Tibial nerve (tissue), 4 donors: ENCODE measurements around the gene UTS2R. TPM values are rescaled to one million over a fixed set of nuclear protein-coding genes. Genes with fewer than 3 reads are reported as not detected.

ENCODE experiments used
- DNase-seq, 2 donors: peaks; one replicate each; pipeline ENCODE4 v3.0.0-alpha.2; 2019; ENCODE audit warnings: low spot score in 2 of 2
- H3K27ac ChIP-seq, 4 donors: fragments of 200-600 bp; sonication (generic) in 3 of 4; one replicate each; pipeline ENCODE4 v1.5.1; 2017 to 2019; ENCODE audit warnings: mild to moderate bottlenecking in 1 of 4
- H3K27me3 ChIP-seq, 2 donors: fragments of 200-600 bp; sonication (generic) in 1 of 2; one replicate each; pipeline versions ENCODE4 v1.5.1 to v1.6.0; 2017 to 2019
- H3K36me3 ChIP-seq, 3 donors: fragments of 200-600 bp; sonication (generic); one replicate each; pipeline ENCODE4 v1.5.1; 2018 to 2019
- H3K4me1 ChIP-seq, 4 donors: fragments of 200-600 bp; sonication (generic) in 3 of 4; one replicate each; pipeline ENCODE4 v1.5.1; 2017 to 2019
- H3K4me3 ChIP-seq, 4 donors: fragments of 200-600 bp; sonication (generic) in 3 of 4; one replicate each; pipeline ENCODE4 v1.5.1; 2017 to 2019; ENCODE audit warnings: mild to moderate bottlenecking in 1 of 4, moderate library complexity in 1 of 4
- H3K9me3 ChIP-seq, 4 donors: fragments of 200-600 bp; sonication (generic) in 3 of 4; one replicate each; pipeline ENCODE4 v1.5.1; 2017 to 2019
- EP300 ChIP-seq, 2 donors: sonication (generic); formaldehyde crosslinking; IDR thresholded peaks; one replicate each; pipeline ENCODE4 v1.6.1; 2017; ENCODE audit warnings: antibody characterized with exemption in 2 of 2, mild to moderate bottlenecking in 1 of 2
- POLR2A ChIP-seq, 2 donors: fragments of 450-650 bp; IDR thresholded peaks; one replicate each; pipeline ENCODE4 v1.6.1; 2017; ENCODE audit warnings: antibody characterized with exemption in 2 of 2, mild to moderate bottlenecking in 2 of 2, moderate library complexity in 2 of 2
- WGBS, 2 donors: methylation state at CpG; one replicate each; pipeline ENCODE4 v1.1.5; 2018; 5-methylcytosine and 5-hydroxymethylcytosine counted together
- total RNA-seq, 4 donors: library from RNA; depleted of rRNA; stranded (reverse); fragments of >200 nt; gene quantifications; one replicate each; pipeline ENCODE4 v1.1.0, GENCODE V29; 2016
- TF ChIP-seq, protein P1 (sequence below), 5 experiments: fragments of 200-600 bp in 3 of 5; fragments of 450-650 bp in 2 of 5; sonication (generic) in 3 of 5; IDR thresholded peaks; one replicate each; pipeline ENCODE4 v1.5.1; 2016 to 2019; ENCODE audit warnings: antibody characterized with exemption in 5 of 5, mild to moderate bottlenecking in 3 of 5, moderate library complexity in 2 of 5

The UTS2R gene
- total RNA-seq, 4 donors from 2014 or later = 0.20 TPM; not detected in 3

GRCh38 chr17:82338858-82339633, 32.5 kb upstream of the UTS2R start:
- Histone ChIP-seq H3K4me1 (peaks cover 0 to 35% (median 15%) of the 10 kb centered on the region in 4 donors), H3K27ac (peak overlapping the region in 1 of 4 donors; percentile 58), H3K9me3 (peaks cover 0 to 4% (median 0%) of the 10 kb centered on the region in 4 donors), H3K4me3 (peak overlapping the region in 3 of 4 donors; percentile 12 to 30 (median 24)), H3K27me3 (peaks cover 0 to 5% of the 10 kb centered on the region in 2 donors), H3K36me3 (no peaks in the 10 kb centered on the region)
- TF ChIP-seq EP300 (IDR thresholded peaks at IDR 0.05) = peak; percentile 11 to 32
- no peak for TF ChIP-seq POLR2A (IDR thresholded peaks at IDR 0.05)
- 14 to 16% methylated on average over 29 of the region's 29 CpGs for WGBS, 2 donors
- peak in 1 of 2 donors; percentile 38 for DNase-seq

GRCh38 chr17:82339634-82340580, 31.7 kb upstream of the UTS2R start:
- Histone ChIP-seq H3K4me1 (peaks cover 0 to 26% (median 6%) of the 10 kb centered on the region in 4 donors), H3K9me3 (peaks cover 0 to 4% (median 0%) of the 10 kb centered on the region in 4 donors), H3K4me3 (peak overlapping the region in 3 of 4 donors; percentile 12 to 30 (median 24)), H3K36me3 (no peaks in the 10 kb centered on the region), H3K27ac (peak overlapping the region in 1 of 4 donors; percentile 58), H3K27me3 (peaks cover 0 to 8% of the 10 kb centered on the region in 2 donors)
- 62 to 76% methylated on average over 5 to 10 of the region's 10 CpGs for WGBS, 2 donors
- DNase-seq = no peak
- TF ChIP-seq POLR2A (IDR thresholded peaks at IDR 0.05) = no peak
- TF ChIP-seq, protein P1, sequence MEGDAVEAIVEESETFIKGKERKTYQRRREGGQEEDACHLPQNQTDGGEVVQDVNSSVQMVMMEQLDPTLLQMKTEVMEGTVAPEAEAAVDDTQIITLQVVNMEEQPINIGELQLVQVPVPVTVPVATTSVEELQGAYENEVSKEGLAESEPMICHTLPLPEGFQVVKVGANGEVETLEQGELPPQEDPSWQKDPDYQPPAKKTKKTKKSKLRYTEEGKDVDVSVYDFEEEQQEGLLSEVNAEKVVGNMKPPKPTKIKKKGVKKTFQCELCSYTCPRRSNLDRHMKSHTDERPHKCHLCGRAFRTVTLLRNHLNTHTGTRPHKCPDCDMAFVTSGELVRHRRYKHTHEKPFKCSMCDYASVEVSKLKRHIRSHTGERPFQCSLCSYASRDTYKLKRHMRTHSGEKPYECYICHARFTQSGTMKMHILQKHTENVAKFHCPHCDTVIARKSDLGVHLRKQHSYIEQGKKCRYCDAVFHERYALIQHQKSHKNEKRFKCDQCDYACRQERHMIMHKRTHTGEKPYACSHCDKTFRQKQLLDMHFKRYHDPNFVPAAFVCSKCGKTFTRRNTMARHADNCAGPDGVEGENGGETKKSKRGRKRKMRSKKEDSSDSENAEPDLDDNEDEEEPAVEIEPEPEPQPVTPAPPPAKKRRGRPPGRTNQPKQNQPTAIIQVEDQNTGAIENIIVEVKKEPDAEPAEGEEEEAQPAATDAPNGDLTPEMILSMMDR (IDR thresholded peaks at IDR 0.05) = no peak
- TF ChIP-seq EP300 (IDR thresholded peaks at IDR 0.05) = no peak

GRCh38 chr17:82342361-82343079, 29.0 kb upstream of the UTS2R start:
- H3K4me3 ChIP-seq = no peak overlapping the region
- WGBS, 2 donors = 64 to 67% methylated on average over 27 to 28 of the region's 28 CpGs
- peaks cover 0 to 13% (median 0%) of the 10 kb centered on the region in 4 donors for H3K4me1 ChIP-seq
- H3K36me3 ChIP-seq = no peaks in the 10 kb centered on the region
- peaks cover 0 to 4% (median 0%) of the 10 kb centered on the region in 4 donors for H3K9me3 ChIP-seq
- no peak overlapping the region for H3K27ac ChIP-seq
- peaks cover 0 to 16% of the 10 kb centered on the region in 2 donors for H3K27me3 ChIP-seq
- no peak for TF ChIP-seq EP300 (IDR thresholded peaks at IDR 0.05)
- no peak for TF ChIP-seq POLR2A (IDR thresholded peaks at IDR 0.05)
- TF ChIP-seq, protein P1 (IDR thresholded peaks at IDR 0.05) = no peak
- no peak for DNase-seq

DNA sequence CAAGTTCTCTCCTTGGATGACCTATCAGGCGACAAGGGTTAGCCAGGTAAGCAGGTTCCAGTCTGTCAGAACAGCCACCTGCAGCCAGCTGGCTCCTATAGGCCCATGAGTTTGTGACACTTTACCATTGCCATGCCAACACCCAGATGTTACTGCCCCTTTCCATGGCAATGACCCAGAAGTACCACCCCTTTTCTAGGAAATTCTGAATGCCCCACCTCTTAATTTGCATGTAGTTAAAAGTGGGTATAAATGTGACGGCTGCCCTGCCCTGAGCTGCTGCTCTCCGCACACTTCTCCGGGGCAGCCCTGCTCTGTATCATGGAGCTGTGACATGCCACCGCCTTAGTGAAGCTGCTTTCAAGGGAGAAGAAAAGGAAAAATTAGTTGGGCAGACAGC, 28.0 kb upstream of the UTS2R start:
- H3K4me1 ChIP-seq = peaks cover 0 to 15% (median 0%) of the 10 kb centered on the region in 4 donors
- no peaks in the 10 kb centered on the region for H3K36me3 ChIP-seq
- H3K9me3 ChIP-seq = peaks cover 0 to 4% (median 0%) of the 10 kb centered on the region in 4 donors
- no peak for DNase-seq
- no peak overlapping the region for H3K4me3 ChIP-seq
- no peak for TF ChIP-seq EP300 (IDR thresholded peaks at IDR 0.05)
- peaks cover 0 to 16% of the 10 kb centered on the region in 2 donors for H3K27me3 ChIP-seq
- no peak overlapping the region for H3K27ac ChIP-seq
- WGBS, 2 donors = 84 to 95% methylated on average over 5 of the region's 5 CpGs

DNA sequence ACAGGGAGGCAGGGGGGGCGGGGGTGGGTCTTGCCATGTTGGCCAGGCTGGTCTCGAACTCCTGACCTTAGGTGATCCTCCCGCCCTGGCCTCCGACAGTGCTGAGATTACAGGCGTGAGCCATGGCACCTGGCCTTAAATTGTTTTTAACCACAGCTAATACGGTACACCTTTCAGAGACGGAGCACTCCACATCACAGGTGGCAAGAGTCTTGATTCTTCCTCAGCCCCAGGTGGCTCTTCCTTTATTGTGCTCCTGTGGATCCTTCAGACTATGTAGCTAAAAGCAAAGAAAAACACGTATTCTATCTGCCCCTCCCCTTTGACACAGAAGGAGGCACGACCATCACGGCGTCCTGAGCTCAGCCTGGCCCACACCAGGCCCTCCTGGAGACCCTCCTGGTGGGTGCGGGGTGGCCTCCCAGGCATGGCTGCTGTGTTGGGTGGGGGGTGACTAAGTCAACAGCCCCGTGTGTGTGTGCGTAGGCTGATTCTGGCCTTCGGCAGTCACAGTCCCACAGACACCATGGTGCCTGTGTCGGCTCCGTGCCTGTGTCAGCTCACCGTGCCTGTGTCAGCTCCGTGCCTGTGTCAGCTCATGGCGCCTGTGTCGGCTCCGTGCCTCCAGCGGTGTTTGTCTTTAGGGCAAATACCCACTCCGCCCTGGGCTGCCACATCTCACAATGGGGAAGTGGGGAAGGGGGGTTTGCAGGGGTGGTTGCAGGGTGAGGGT, 27.2 kb upstream of the UTS2R start:
- H3K36me3 ChIP-seq = no peaks in the 10 kb centered on the region
- H3K4me1 ChIP-seq = peaks cover 0 to 12% (median 0%) of the 10 kb centered on the region in 4 donors
- DNase-seq = no peak
- no peak overlapping the region for H3K27ac ChIP-seq
- H3K27me3 ChIP-seq = peaks cover 0 to 16% of the 10 kb centered on the region in 2 donors
- no peak overlapping the region for H3K4me3 ChIP-seq
- H3K9me3 ChIP-seq = peaks cover 0 to 4% (median 0%) of the 10 kb centered on the region in 4 donors
- no peak for TF ChIP-seq POLR2A (IDR thresholded peaks at IDR 0.05)
- TF ChIP-seq, protein P1 (IDR thresholded peaks at IDR 0.05) = no peak
- TF ChIP-seq EP300 (IDR thresholded peaks at IDR 0.05) = no peak
- 76 to 85% methylated on average over 21 to 24 of the region's 24 CpGs for WGBS, 2 donors
